HG03196 (cell line): ENCODE results near the gene PDE11A.

ENCODE experiments used
- ATAC-seq: cut with Tn5 transposase; IDR thresholded peaks from one replicate; pipeline ENCODE4 v1.9.1; 2021; ENCODE audit not compliant: unreplicated experiment

The PDE11A gene

GRCh38 chr2:177584030-177584692 lies 488.4 kb downstream of the PDE11A start:
- ATAC-seq, result no peak

GRCh38 chr2:177582000-177582399 lies 490.6 kb downstream of the PDE11A start:
- no peak for ATAC-seq

GRCh38 chr2:177579486-177580036 lies 493.0 kb downstream of the PDE11A start:
- ATAC-seq, result no peak

- ATAC-seq, result no peak
Measured at GRCh38 chr2:177578454-177578853, 494.1 kb downstream of the PDE11A start.

GRCh38 chr2:177577075-177577474 lies 495.5 kb downstream of the PDE11A start:
- no peak for ATAC-seq

GRCh38 chr2:177575358-177575757 lies 497.2 kb downstream of the PDE11A start:
- ATAC-seq, result no peak

- no peak for ATAC-seq
Measured at GRCh38 chr2:177574356-177574755, 498.2 kb downstream of the PDE11A start.
